HepG2 (cell line): Measurements from ENCODE around the gene HOXD3. TPM values are rescaled to one million over a fixed set of nuclear protein-coding genes. Genes with fewer than 3 reads are reported as not detected.

Experiments used
- FOSL1 ChIP-seq: sonication (generic); formaldehyde crosslinking; IDR thresholded peaks from 2 replicates; pipeline ENCODE4 v1.9.0; 2021; ENCODE audit warnings: missing genetic modification reagents, borderline replicate concordance
- KAT7 ChIP-seq: IDR thresholded peaks from 2 replicates; pipeline ENCODE4 v1.6.1; 2018; ENCODE audit warnings: borderline replicate concordance, missing compliant biosample characterization
- KDM1A ChIP-seq: IDR thresholded peaks from 2 replicates; pipeline ENCODE4 v1.6.1; 2016; ENCODE audit warnings: missing compliant biosample characterization
- KLF13 ChIP-seq: sonication (generic); formaldehyde crosslinking; IDR thresholded peaks from 2 replicates; pipeline ENCODE4 v1.4.0; 2020; ENCODE audit warnings: mild to moderate bottlenecking, missing genetic modification reagents
- NR2F1 ChIP-seq, 2 experiments: fragments of 450-650 bp in 1 of 2; formaldehyde crosslinking in 1 of 2; IDR thresholded peaks; 2 replicates each; pipeline versions ENCODE4 v1.5.0 to v1.6.1; 2016 to 2020; ENCODE audit warnings: mild to moderate bottlenecking in 1 of 2, missing compliant biosample characterization in 1 of 2, missing genetic modification reagents in 1 of 2, moderate library complexity in 1 of 2
- PREB ChIP-seq: sonication (generic); formaldehyde crosslinking; IDR thresholded peaks from 2 replicates; pipeline ENCODE4 v1.4.0; 2020; ENCODE audit warnings: missing genetic modification reagents
- REL ChIP-seq: sonication (generic); formaldehyde crosslinking; conservative IDR thresholded peaks from 2 replicates; pipeline ENCODE4 v1.8.0; 2022; ENCODE audit warnings: mild to moderate bottlenecking, missing genetic modification reagents, moderate library complexity
- REXO4 ChIP-seq: sonication (generic); formaldehyde crosslinking; IDR thresholded peaks from 2 replicates; pipeline ENCODE4 v1.8.0; 2022; ENCODE audit warnings: missing genetic modification reagents, mild to moderate bottlenecking, borderline replicate concordance
- SALL1 ChIP-seq: sonication (generic); formaldehyde crosslinking; IDR thresholded peaks from 2 replicates; pipeline ENCODE4 v1.8.0; 2022; ENCODE audit warnings: mild to moderate bottlenecking, missing genetic modification reagents
- SMAD1 ChIP-seq: sonication (generic); formaldehyde crosslinking; IDR thresholded peaks from 2 replicates; pipeline ENCODE4 v1.4.0; 2020; ENCODE audit warnings: missing genetic modification reagents, low read depth, mild to moderate bottlenecking, borderline replicate concordance
- SRSF1 ChIP-seq: fragments of 200-400 bp; formaldehyde crosslinking; optimal IDR thresholded peaks from 2 replicates; pipeline ENCODE3; 2017; ENCODE audit warnings: mild to moderate bottlenecking, low read depth, low read length, moderate library complexity
- ZBTB7A ChIP-seq: sonication (generic); formaldehyde crosslinking; IDR thresholded peaks from 2 replicates; pipeline ENCODE4 v1.8.0; 2022; ENCODE audit warnings: mild to moderate bottlenecking, missing genetic modification reagents
- ZFP90 ChIP-seq: sonication (generic); formaldehyde crosslinking; IDR thresholded peaks from 2 replicates; pipeline ENCODE4 v1.8.0; 2022; ENCODE audit warnings: missing genetic modification reagents, mild to moderate bottlenecking, inconsistent platforms, borderline replicate concordance
- ZHX2 ChIP-seq, 2 experiments: sonication (generic) in 1 of 2; formaldehyde crosslinking in 1 of 2; IDR thresholded peaks; 2 replicates each; pipeline versions ENCODE4 v1.6.1 to v1.9.0; 2014 to 2022; ENCODE audit warnings: antibody characterized with exemption in 1 of 2, borderline replicate concordance in 1 of 2, inconsistent platforms in 1 of 2, low read depth in 1 of 2, missing genetic modification reagents in 1 of 2
- ZNF121 ChIP-seq: sonication (generic); formaldehyde crosslinking; IDR thresholded peaks from 2 replicates; pipeline ENCODE4 v1.5.0; 2020; ENCODE audit warnings: mild to moderate bottlenecking, missing genetic modification reagents
- ZNF24 ChIP-seq: fragments of 450-650 bp; IDR thresholded peaks from 2 replicates; pipeline ENCODE4 v1.6.1; 2017; ENCODE audit warnings: antibody characterized with exemption, mild to moderate bottlenecking
- ZNF570 ChIP-seq: sonication (generic); formaldehyde crosslinking; IDR thresholded peaks from 2 replicates; pipeline ENCODE4 v1.4.0; 2020; ENCODE audit warnings: mild to moderate bottlenecking, missing genetic modification reagents, borderline replicate concordance
- polyA plus RNA-seq, 8 experiments: library from polyadenylated mRNA; depleted of rRNA in 3 of 8; stranded (reverse) in 7 of 8; unstranded in 1 of 8; fragments of >200 nt; fragmentation: Illumina TruSeq in 4 of 8; extraction: Trizol in 4 of 8; gene quantifications; 2 replicates each; pipeline versions ENCODE4 v1.2.1 to v1.2.3, GENCODE V29; 2011 to 2016; ENCODE audit warnings: low read depth in 4 of 8, missing spikeins in 1 of 8, mixed read lengths in 1 of 8; ENCODE audit not compliant: insufficient read depth in 1 of 8
- total RNA-seq, 5 experiments: library from RNA; depleted of rRNA; stranded (reverse); fragments of >200 nt; fragmentation: Illumina TruSeq; extraction: Trizol; gene quantifications; 2 replicates each; pipeline ENCODE4 v1.2.3, GENCODE V29; 2016; ENCODE audit warnings: low read depth in 1 of 5
- TF ChIP-seq, protein P1 (sequence below): sonication (generic); formaldehyde crosslinking; IDR thresholded peaks from 2 replicates; pipeline ENCODE4 v1.8.0; 2022; ENCODE audit warnings: low read depth, missing genetic modification reagents
- TF ChIP-seq, protein P2 (sequence below): sonication (generic); formaldehyde crosslinking; IDR thresholded peaks from 2 replicates; pipeline ENCODE4 v1.5.1; 2020; ENCODE audit warnings: missing genetic modification reagents, mild to moderate bottlenecking, borderline replicate concordance

Gene HOXD3
- total and polyA plus RNA-seq, 2 of the 13 experiments (the other 11 are each of a cell fraction or from before 2014, with no cell fraction given): 0.05 to 0.09 TPM

- TF ChIP-seq, protein P1, sequence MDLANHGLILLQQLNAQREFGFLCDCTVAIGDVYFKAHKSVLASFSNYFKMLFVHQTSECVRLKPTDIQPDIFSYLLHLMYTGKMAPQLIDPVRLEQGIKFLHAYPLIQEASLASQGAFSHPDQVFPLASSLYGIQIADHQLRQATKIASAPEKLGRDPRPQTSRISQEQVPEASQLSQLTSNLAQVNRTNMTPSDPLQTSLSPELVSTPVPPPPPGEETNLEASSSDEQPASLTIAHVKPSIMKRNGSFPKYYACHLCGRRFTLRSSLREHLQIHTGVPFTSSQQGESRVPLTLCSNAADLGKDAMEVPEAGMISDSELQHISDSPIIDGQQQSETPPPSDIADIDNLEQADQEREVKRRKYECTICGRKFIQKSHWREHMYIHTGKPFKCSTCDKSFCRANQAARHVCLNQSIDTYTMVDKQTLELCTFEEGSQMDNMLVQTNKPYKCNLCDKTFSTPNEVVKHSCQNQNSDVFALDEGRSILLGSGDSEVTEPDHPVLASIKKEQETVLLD (CRISPR knock-in tag): no peak
- TF ChIP-seq REXO4 (CRISPR knock-in tag): no peak
- TF ChIP-seq ZNF570 (CRISPR knock-in tag): no peak
- TF ChIP-seq ZNF121: no peak
- TF ChIP-seq, protein P2, sequence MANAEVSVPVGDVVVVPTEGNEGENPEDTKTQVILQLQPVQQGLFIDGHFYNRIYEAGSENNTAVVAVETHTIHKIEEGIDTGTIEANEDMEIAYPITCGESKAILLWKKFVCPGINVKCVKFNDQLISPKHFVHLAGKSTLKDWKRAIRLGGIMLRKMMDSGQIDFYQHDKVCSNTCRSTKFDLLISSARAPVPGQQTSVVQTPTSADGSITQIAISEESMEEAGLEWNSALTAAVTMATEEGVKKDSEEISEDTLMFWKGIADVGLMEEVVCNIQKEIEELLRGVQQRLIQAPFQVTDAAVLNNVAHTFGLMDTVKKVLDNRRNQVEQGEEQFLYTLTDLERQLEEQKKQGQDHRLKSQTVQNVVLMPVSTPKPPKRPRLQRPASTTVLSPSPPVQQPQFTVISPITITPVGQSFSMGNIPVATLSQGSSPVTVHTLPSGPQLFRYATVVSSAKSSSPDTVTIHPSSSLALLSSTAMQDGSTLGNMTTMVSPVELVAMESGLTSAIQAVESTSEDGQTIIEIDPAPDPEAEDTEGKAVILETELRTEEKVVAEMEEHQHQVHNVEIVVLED (CRISPR knock-in tag): 0 out of 2 replicates have a peak, but pooled peaks have one; percentile 13
- no peak for TF ChIP-seq SRSF1
- no peak for TF ChIP-seq FOSL1 (CRISPR knock-in tag)
- TF ChIP-seq REL (CRISPR knock-in tag): no peak
- no peak for TF ChIP-seq ZHX2 (IDR thresholded peaks at IDR 0.05; ENCODE audit: low read depth)
- no peak; the same call in 1 of the 2 replicates for TF ChIP-seq ZHX2 (CRISPR knock-in tag; IDR thresholded peaks at IDR 0.05; ENCODE audit: borderline replicate concordance)
- no peak for TF ChIP-seq ZBTB7A (CRISPR knock-in tag)
- no peak for TF ChIP-seq KLF13 (CRISPR knock-in tag)
- no peak for TF ChIP-seq NR2F1 (CRISPR knock-in tag; IDR thresholded peaks at IDR 0.05)
- TF ChIP-seq PREB (CRISPR knock-in tag): no peak
- TF ChIP-seq KDM1A: no peak
- TF ChIP-seq SALL1: no peak
- TF ChIP-seq KAT7: no peak; the same call in 1 of the 2 replicates
- no peak for TF ChIP-seq ZNF24
- TF ChIP-seq ZFP90 (CRISPR knock-in tag): no peak
- no peak for TF ChIP-seq SMAD1 (CRISPR knock-in tag)
Measured at GRCh38 chr2:176187200-176187898, 30.2 kb downstream of the HOXD3 start (continued).
